ENCODE measurements around the gene ADORA2B.

Gene ADORA2B

DNA sequence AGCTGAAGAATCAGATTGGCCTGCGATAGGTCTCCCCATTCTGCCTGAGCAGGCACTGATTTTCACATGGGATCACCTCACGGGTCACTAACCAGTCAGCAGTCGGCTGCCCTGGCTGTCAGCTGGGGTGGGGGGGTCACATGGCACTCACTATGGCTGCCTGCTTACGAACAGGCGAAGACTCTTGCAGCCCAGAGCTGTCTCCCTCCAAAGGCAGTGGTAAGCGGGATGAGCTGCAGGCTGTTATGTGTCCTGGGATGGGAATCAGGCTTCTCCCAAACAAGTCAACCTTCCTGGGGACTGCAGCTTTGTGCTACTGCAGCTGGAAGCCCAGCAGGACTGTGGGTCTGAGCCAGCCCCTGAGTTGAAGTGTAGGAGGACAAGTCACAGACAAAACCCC, 29.0 kb upstream of the ADORA2B start:
- CTCF ChIA-PET, result interaction anchor here (1.1 kb wide), 1 partner anchor 11 kb away, joined by 3 read pairs; no protein-coding TSS in a partner anchor
- POLR2A ChIA-PET, result no interaction called here
- TF ChIP-seq, protein P1, sequence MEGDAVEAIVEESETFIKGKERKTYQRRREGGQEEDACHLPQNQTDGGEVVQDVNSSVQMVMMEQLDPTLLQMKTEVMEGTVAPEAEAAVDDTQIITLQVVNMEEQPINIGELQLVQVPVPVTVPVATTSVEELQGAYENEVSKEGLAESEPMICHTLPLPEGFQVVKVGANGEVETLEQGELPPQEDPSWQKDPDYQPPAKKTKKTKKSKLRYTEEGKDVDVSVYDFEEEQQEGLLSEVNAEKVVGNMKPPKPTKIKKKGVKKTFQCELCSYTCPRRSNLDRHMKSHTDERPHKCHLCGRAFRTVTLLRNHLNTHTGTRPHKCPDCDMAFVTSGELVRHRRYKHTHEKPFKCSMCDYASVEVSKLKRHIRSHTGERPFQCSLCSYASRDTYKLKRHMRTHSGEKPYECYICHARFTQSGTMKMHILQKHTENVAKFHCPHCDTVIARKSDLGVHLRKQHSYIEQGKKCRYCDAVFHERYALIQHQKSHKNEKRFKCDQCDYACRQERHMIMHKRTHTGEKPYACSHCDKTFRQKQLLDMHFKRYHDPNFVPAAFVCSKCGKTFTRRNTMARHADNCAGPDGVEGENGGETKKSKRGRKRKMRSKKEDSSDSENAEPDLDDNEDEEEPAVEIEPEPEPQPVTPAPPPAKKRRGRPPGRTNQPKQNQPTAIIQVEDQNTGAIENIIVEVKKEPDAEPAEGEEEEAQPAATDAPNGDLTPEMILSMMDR (IDR thresholded peaks at IDR 0.05; ENCODE audit: control extremely low read depth, extremely low read depth, low read depth, missing control alignments), result no peak
- no peak for DNase-seq (ENCODE audit: extremely low spot score)

DNA sequence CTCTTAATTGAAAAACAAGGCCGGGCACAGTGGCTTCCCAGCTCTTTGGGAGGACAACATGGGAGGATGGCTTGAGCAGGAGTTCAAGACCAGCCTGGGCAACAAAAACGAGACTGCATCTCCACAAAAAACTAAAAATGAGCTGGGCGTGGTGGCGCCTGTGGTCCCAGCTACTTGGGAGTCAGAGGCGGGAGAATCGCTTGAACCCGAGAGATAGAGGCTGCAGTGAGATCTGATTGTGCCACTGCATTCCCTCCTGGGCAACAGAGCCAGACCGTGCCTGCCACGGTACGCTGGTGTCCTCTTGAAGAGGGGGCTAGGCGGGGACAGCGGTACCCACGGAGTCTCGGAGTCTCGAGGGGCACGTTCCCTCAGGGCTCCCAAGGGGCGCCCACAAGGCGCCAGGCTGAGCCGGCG, 27.9 kb upstream of the ADORA2B start:
- CTCF ChIA-PET, result no interaction called here
- DNase-seq (ENCODE audit: extremely low spot score), result no peak
- POLR2A ChIA-PET, result no interaction called here
- TF ChIP-seq, protein P1 (IDR thresholded peaks at IDR 0.05; ENCODE audit: control extremely low read depth, extremely low read depth, low read depth, missing control alignments), result no peak

DNA sequence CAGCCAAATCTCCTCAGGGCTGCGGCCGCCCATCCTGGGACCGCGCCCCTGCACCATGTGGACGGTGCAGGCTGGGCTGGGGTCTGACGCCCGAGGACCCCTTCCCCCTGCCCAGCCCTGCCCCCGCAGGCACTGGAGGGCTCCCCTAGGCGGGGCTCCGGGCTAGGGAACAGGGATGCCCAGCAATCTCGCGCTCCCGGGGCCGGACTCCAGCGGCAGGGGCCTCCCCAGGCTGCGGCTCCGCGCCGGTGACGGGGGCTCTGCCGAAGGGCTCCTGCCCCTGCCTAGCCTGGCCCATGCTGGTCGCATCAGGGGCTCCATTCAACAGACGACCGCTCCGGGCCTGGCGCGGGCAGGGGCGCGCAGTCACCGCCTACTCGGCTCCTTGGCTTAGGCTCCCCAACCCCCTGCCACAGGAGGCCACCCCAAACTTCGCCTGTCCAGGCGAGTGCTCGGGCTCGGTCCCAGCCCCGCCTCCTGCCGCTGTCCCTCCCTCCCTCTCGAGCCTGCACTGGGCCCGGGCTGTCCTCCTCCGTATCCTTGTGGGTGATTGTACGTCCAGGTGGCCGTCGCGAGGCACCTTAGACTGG, 27.4 kb upstream of the ADORA2B start:
- ChIA-PET CTCF (no interaction called here), POLR2A (no interaction called here)
- DNase-seq (ENCODE audit: extremely low spot score), result no peak
- TF ChIP-seq, protein P1 (IDR thresholded peaks at IDR 0.05; ENCODE audit: control extremely low read depth, extremely low read depth, low read depth, missing control alignments), result no peak

DNA sequence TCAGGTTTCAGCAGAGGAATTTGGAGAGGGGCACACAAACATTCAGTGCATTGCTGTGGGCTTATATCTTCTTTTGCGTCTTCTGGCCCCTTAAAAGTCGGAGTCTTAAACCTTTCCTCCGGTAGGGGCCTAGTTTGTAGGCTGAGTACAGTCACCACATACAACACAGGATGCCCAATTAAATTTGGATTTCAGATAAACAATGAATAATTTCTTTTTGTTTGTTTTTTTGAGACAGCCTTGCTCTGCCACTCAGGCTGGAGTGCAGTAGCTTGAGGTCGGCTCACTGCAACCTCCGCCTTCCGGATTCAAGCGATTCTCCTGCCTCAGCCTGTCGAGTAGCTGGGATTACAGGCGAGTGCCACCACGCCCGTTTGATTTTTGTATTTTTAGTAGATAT, 26.7 kb upstream of the ADORA2B start:
- ChIA-PET POLR2A (no interaction called here), CTCF (no interaction called here)
- DNase-seq (ENCODE audit: extremely low spot score), result no peak
- TF ChIP-seq, protein P1 (IDR thresholded peaks at IDR 0.05; ENCODE audit: control extremely low read depth, extremely low read depth, low read depth, missing control alignments), result no peak

DNA sequence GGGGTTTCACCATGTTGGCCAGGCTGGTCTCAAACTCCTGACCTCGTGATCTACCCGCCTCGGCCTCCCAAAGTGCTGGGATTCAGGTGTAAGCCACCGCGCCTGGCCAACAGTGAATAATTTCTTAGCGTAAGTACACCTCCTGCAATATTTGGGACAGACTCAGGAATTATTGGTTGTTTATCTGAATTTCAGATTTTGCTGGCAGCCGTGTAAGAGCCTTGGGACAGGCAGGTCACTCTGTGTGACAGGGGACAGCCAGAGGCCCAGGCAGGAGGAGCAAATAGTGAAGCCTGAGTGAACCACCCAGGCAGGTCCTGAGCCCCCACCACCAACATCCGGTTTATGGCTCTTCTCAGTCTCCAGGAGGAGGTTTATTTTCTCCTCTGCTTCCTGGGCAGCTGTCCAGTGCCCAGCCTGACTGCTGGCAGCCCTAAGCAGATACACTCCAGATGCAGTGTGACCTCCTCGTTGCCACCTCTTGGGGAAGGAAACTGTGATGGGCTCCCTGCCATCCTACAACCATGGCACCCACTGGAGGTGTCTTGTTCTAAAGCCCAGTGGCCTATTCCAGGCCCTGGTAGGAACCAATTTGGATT, 26.2 kb upstream of the ADORA2B start:
- ChIA-PET CTCF (interaction anchor here (1.5 kb wide), 1 partner anchor 12 kb away, joined by 3 read pairs; no protein-coding TSS in a partner anchor), POLR2A (no interaction called here)
- TF ChIP-seq, protein P1 (IDR thresholded peaks at IDR 0.05; ENCODE audit: control extremely low read depth, extremely low read depth, low read depth, missing control alignments), result no peak
- DNase-seq (ENCODE audit: extremely low spot score), result no peak

DNA sequence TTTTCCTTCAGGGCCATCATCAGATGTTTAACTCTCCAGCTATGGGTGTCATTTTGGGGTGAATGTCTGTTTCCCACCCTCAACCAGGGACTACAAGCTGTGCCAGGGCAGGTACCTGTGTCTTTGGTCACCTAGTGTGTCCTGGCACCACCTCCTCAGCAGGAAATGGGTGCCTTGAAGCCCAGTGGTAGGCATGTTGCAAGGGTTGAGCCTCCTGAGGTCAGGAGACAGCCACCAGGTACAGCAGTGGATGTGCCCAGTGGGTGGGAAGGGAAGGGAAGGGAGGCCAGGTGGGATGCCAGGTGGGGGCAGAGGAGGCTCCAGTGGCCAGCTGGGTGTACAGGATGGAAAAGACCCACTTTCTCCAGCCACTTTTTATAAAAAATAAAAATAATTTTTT, 25.5 kb upstream of the ADORA2B start:
- TF ChIP-seq, protein P1 (IDR thresholded peaks at IDR 0.05; ENCODE audit: control extremely low read depth, extremely low read depth, low read depth, missing control alignments), result no peak
- ChIA-PET POLR2A (no interaction called here), CTCF (interaction anchor here (1.5 kb wide), 1 partner anchor 12 kb away, joined by 3 read pairs; no protein-coding TSS in a partner anchor)
- DNase-seq (ENCODE audit: extremely low spot score), result no peak
